Type B pancreatic cell (in vitro differentiated cells): ENCODE measurements around the gene LTBP1. TPM values are rescaled to one million over a fixed set of nuclear protein-coding genes. Genes with fewer than 3 reads are reported as not detected.

Experiments
- DNase-seq: peaks from one replicate; pipeline ENCODE4 v3.0.0; 2021; ENCODE audit warnings: mixed read lengths; ENCODE audit not compliant: unreplicated experiment; ENCODE audit errors: extremely low spot score
- H3K27ac Mint-ChIP-seq: 2 replicates; pipeline ENCODE4 v1.8.0; 2021; ENCODE audit warnings: mild to moderate bottlenecking, mixed read lengths
- H3K27me3 Mint-ChIP-seq: 2 replicates; pipeline ENCODE4 v1.8.0; 2021; ENCODE audit warnings: mixed read lengths
- H3K36me3 Mint-ChIP-seq: 2 replicates; pipeline ENCODE4 v1.8.0; 2021; ENCODE audit warnings: mixed read lengths
- H3K4me1 Mint-ChIP-seq: one replicate; pipeline ENCODE4 v1.8.0; 2021; ENCODE audit warnings: mixed read lengths; ENCODE audit not compliant: unreplicated experiment
- H3K4me3 Mint-ChIP-seq: 2 replicates; pipeline ENCODE4 v1.8.0; 2021; ENCODE audit warnings: mild to moderate bottlenecking, mixed read lengths
- H3K9me3 Mint-ChIP-seq: 2 replicates; pipeline ENCODE4 v1.8.0; 2021; ENCODE audit warnings: mixed read lengths
- CTCF ChIP-seq: fragments of 200-600 bp; sonication (generic); conservative IDR thresholded peaks from 2 replicates; pipeline ENCODE4 v1.5.0; 2021; ENCODE audit warnings: antibody characterized with exemption, mild to moderate bottlenecking
- total RNA-seq: library from RNA; stranded (reverse); gene quantifications from 2 replicates; pipeline ENCODE4 v1.2.1, GENCODE V29; 2021; ENCODE audit warnings: low replicate concordance

The LTBP1 gene
- total RNA-seq, 1 donor from 2014 or later, result 53.3 TPM

DNA sequence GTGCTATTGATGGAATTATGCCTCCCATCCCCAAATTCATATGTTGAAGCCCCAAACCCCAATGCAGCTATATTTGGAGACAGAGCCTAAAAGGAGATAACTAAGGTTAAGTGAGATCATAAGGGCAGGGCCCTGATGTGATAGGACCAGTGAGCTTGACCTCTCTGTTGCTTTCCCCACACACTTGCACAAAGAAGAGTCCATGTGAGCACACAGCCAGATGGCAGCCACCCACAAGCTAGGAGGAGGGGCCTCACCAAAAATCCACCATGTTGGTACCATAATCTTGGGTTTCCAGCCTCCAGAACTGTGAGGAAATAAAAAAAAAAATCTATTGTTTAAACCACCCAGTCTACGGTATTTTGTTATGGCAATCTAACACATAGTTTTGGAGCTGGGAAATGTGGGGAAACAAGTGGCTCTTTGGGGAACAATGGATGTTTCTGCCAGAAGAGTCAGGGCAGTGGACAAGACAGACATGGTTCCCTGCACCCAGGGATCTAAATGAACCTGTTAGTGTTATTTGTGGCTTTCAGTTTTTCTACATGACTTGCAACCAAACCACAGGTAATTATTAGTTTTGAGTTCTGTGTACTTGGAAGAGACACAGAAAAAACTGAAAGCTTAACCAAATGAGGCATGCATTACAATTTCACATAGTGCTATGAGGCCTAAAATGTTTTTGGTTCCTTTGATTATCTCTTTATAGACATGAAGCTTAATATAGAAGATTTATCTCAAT lies 259.1 kb downstream of the LTBP1 start:
- TF ChIP-seq CTCF, result no peak
- H3K27ac Mint-ChIP-seq, result no peak overlapping the region
- no peaks in the 10 kb centered on the region for H3K27me3 Mint-ChIP-seq
- DNase-seq, result no peak
- no peak overlapping the region for H3K4me3 Mint-ChIP-seq
- H3K4me1 Mint-ChIP-seq, result peaks cover 28% of the 10 kb centered on the region
- peaks cover 8% of the 10 kb centered on the region for H3K9me3 Mint-ChIP-seq
- peaks cover 7% of the 10 kb centered on the region for H3K36me3 Mint-ChIP-seq

DNA sequence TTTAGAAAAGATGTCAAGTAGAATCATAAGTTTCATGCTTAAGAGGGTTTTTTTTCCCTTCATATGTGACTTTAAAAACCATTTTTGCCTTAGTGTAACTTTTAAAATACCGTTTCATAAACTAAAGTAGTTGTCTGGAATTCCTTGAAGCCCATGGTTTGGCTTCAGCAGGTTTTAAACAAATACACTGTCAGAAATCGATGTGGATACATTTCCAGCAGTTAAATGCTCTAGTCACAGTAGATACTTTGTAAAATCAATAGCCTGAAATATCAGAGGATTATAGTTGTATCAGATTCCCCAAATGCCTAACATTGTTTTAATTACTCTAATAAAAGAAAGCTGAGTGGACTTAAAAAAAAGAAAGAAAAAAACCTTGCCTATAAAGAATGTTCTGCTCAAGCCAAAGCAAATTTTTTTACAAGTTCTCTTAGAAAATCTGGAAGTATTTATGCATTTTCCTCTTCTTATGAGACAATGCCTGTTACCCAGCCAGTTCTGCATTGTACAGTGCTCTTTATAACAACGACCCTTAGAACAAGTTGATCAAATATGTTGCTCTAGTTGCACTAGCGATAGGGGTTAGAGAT lies 260.5 kb downstream of the LTBP1 start:
- H3K9me3 Mint-ChIP-seq, result peaks cover 8% of the 10 kb centered on the region
- DNase-seq, result no peak
- no peak overlapping the region for H3K4me3 Mint-ChIP-seq
- H3K36me3 Mint-ChIP-seq, result peaks cover 7% of the 10 kb centered on the region
- H3K27ac Mint-ChIP-seq, result no peak overlapping the region
- no peak for TF ChIP-seq CTCF
- H3K4me1 Mint-ChIP-seq, result peaks cover 32% of the 10 kb centered on the region
- H3K27me3 Mint-ChIP-seq, result no peaks in the 10 kb centered on the region

DNA sequence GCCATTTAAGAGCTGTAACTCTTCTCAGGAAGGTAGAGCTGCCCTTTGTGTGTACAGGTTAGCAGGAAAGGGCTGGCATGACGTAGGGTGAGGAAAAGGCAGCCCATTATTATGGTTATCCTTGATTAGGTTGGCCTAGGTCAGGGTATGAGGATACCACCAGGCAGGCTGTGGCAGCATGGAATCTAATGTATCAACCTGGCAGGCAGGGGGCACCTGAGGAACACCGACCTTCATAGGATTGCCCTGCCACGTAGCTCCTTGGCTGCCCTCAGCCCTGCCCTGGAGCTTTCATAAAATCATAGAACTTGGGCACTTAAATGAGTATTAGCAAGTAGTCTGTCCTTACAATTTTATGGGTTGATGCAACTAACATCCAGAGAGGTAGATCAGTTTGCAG lies 261.6 kb downstream of the LTBP1 start:
- peaks cover 33% of the 10 kb centered on the region for H3K4me1 Mint-ChIP-seq
- H3K36me3 Mint-ChIP-seq, result peaks cover 7% of the 10 kb centered on the region
- TF ChIP-seq CTCF, result no peak
- H3K9me3 Mint-ChIP-seq, result peaks cover 8% of the 10 kb centered on the region
- H3K27ac Mint-ChIP-seq, result no peak overlapping the region
- DNase-seq, result no peak
- no peaks in the 10 kb centered on the region for H3K27me3 Mint-ChIP-seq
- no peak overlapping the region for H3K4me3 Mint-ChIP-seq

- Mint-ChIP-seq H3K9me3 (peaks cover 13% of the 10 kb centered on the region), H3K4me3 (no peak overlapping the region), H3K36me3 (peaks cover 7% of the 10 kb centered on the region), H3K27ac (no peak overlapping the region), H3K4me1 (peaks cover 41% of the 10 kb centered on the region), H3K27me3 (no peaks in the 10 kb centered on the region)
- TF ChIP-seq CTCF, result no peak
- DNase-seq, result no peak
These were observed 263.2 kb downstream of the LTBP1 start for GRCh38 chr2:33209976-33210375.

- H3K27me3 Mint-ChIP-seq, result no peaks in the 10 kb centered on the region
- peaks cover 41% of the 10 kb centered on the region for H3K4me1 Mint-ChIP-seq
- H3K9me3 Mint-ChIP-seq, result peaks cover 13% of the 10 kb centered on the region
- H3K36me3 Mint-ChIP-seq, result peaks cover 7% of the 10 kb centered on the region
- H3K4me3 Mint-ChIP-seq, result no peak overlapping the region
- no peak for DNase-seq
- no peak for TF ChIP-seq CTCF
- no peak overlapping the region for H3K27ac Mint-ChIP-seq
These were observed 263.9 kb downstream of the LTBP1 start for GRCh38 chr2:33210626-33211025.
